GM12891 (cell line): ENCODE data around the gene TPP2.

Source experiments
- PAX5 ChIP-seq: IDR thresholded peaks from 2 replicates; pipeline ENCODE4 v1.6.1; 2011; ENCODE audit warnings: low read length, moderate library complexity, mild to moderate bottlenecking; ENCODE audit not compliant: insufficient read depth, severe bottlenecking
- POLR2A ChIP-seq: IDR thresholded peaks from 2 replicates; pipeline ENCODE4 v1.6.1; 2011; ENCODE audit warnings: low read depth, low read length, control low read depth
- POLR2AphosphoS5 ChIP-seq: IDR thresholded peaks from 2 replicates; pipeline ENCODE4 v1.6.1; 2011; ENCODE audit warnings: low read depth, low read length, control low read depth
- TAF1 ChIP-seq: IDR thresholded peaks from 2 replicates; pipeline ENCODE4 v1.6.1; 2011; ENCODE audit warnings: low read depth, low read length, control low read depth

DNA sequence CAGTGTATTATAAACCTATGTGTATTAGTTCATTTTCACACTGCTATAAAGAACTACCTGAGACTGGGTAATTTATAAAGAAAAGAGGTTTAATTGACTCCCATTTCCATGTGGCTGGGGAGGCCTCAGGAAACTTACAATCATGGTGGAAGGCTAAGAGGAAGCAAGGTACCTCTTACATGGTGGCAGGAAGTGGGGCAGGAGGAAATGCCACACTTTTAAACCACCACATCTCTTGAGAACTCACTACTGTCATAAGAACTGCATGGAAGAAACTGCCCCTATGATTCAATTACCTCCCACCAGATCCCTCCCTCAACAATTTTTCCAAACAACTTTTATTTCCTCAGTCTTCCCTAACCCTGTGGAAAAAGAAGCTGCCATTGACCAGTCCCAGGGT is 14.5 kb upstream of the TPP2 start:
- TF ChIP-seq POLR2A (no peak), TAF1 (no peak), POLR2AphosphoS5 (no peak), PAX5 (no peak)
